Psoas muscle (tissue), 8 donors: ENCODE measurements around the gene GABARAP. TPM values are rescaled to one million over a fixed set of nuclear protein-coding genes. Genes with fewer than 3 reads are reported as not detected.

ENCODE experiments used
- ATAC-seq, 4 donors: fragments of 200-7000 bp; cut with Tn5 transposase; one replicate each; pipeline ENCODE4 v1.9.1; 2020; ENCODE audit warnings: moderate library complexity in 3 of 4, mild to moderate bottlenecking in 2 of 4
- DNase-seq, 2 donors: peaks; one replicate each; pipeline ENCODE4 v3.0.0-alpha.2; 2020
- H3K27ac ChIP-seq: fragments of 200-600 bp; one replicate; pipeline ENCODE4 v1.8.0; 2022
- H3K27me3 ChIP-seq, 3 donors: fragments of 200-600 bp in 1 of 3; one replicate each; pipeline versions ENCODE4 v1.6.1 to v1.8.0; 2013 to 2022; ENCODE audit warnings: low read length in 2 of 3, mild to moderate bottlenecking in 2 of 3, moderate library complexity in 1 of 3; ENCODE audit not compliant: insufficient read depth in 3 of 3
- H3K36me3 ChIP-seq, 2 donors: fragments of 200-600 bp in 1 of 2; one replicate each; pipeline versions ENCODE4 v1.6.1 to v1.8.0; 2013 to 2022; ENCODE audit warnings: low read depth in 1 of 2, mild to moderate bottlenecking in 1 of 2, moderate library complexity in 1 of 2; ENCODE audit not compliant: insufficient read depth in 1 of 2
- H3K4me1 ChIP-seq: fragments of 200-600 bp; one replicate; pipeline ENCODE4 v1.8.0; 2022
- H3K4me3 ChIP-seq: fragments of 200-600 bp; one replicate; pipeline ENCODE4 v1.8.0; 2022; ENCODE audit warnings: mild to moderate bottlenecking
- H3K9me3 ChIP-seq: fragments of 200-600 bp; one replicate; pipeline ENCODE4 v1.8.0; 2022
- CTCF ChIP-seq: fragments of 200-600 bp; IDR thresholded peaks from one replicate; pipeline ENCODE4 v1.8.0; 2022; ENCODE audit warnings: antibody characterized with exemption
- WGBS, 3 donors: extraction: QIAGEN DNeasy Blood & Tissue Kit; methylation state at CpG; one replicate each; pipeline versions ENCODE4 v1.1.6 to v1.1.7; 2013; 5-methylcytosine and 5-hydroxymethylcytosine counted together
- intact Hi-C, 2 donors: fragments of 100-400 bp; cut with DNase I; formaldehyde crosslinking; loops; one replicate each; pipeline versions ENCODE4 v1.11.0 to v1.14.2; 2022
- polyA plus RNA-seq, 3 donors: library from polyadenylated mRNA; stranded (reverse); fragments of 200-250 nt; gene quantifications; one replicate each; pipeline ENCODE4 v1.2.3, GENCODE V29; 2013
- total RNA-seq, 4 donors: library from RNA; stranded (reverse); fragmentation: NEBNext Ultra II Directional in 2 of 4; extraction: Animal tissue kit (Norgen Biotek cat#: 25700) in 2 of 4; gene quantifications; one replicate each; pipeline versions ENCODE4 v1.2.1 to v1.2.4, GENCODE V29; 2021 to 2023
- donor health status: healthy with polysubstance abuse.
- donor health status: DM: no; HTN: no; CAD: no; lungs with moderate emphysema.
- donor health status: Bipolar disorder and iron deficiency.
- donor health status: healthy.
- donor health status: DM: yes; HTN: yes; CAD: no.
- donor health status: DM: no; HTN: no; CAD: no.
- donor health status: DM: no; HTN: no; CAD: no.
- donor health status: DM: yes; HTN: yes; CAD: no.

Gene GABARAP
- total and polyA plus RNA-seq, 7 donors: 344 to 569 (median 482) TPM

- H3K4me1 ChIP-seq: peaks cover 11% of the 10 kb centered on the region
- no peaks in the 10 kb centered on the region for H3K9me3 ChIP-seq
- no peak for TF ChIP-seq CTCF
- WGBS, 3 donors: 82 to 91% (median 90%) methylated on average over 7 of the region's 7 CpGs
- H3K27ac ChIP-seq: no peak overlapping the region
- H3K27me3 ChIP-seq: peaks cover 0 to 36% (median 21%) of the 10 kb centered on the region in 3 donors
- DNase-seq (no peak), ATAC-seq (no peak)
- intact Hi-C loops: no loop called here
- H3K36me3 ChIP-seq: peaks cover 2 to 59% of the 10 kb centered on the region in 2 donors
- H3K4me3 ChIP-seq: no peak overlapping the region
Observed at GRCh38 chr17:7258731-7259554, 16.7 kb upstream of the GABARAP start.

GRCh38 chr17:7256766-7257456, 14.7 kb upstream of the GABARAP start:
- Histone ChIP-seq H3K27me3 (peaks cover 0 to 16% (median 6%) of the 10 kb centered on the region in 3 donors), H3K4me1 (peaks cover 18% of the 10 kb centered on the region), H3K9me3 (no peaks in the 10 kb centered on the region), H3K36me3 (peaks cover 2 to 68% of the 10 kb centered on the region in 2 donors), H3K27ac (no peak overlapping the region), H3K4me3 (no peak overlapping the region)
- ATAC-seq (no peak), DNase-seq (no peak)
- WGBS, 3 donors: 88 to 95% (median 91%) methylated on average over 8 of the region's 8 CpGs
- intact Hi-C loops: no loop called here
- no peak for TF ChIP-seq CTCF

- no peaks in the 10 kb centered on the region for H3K9me3 ChIP-seq
- 91 to 94% (median 92%) methylated on average over 4 of the region's 4 CpGs for WGBS, 3 donors
- no peak for TF ChIP-seq CTCF
- no peak overlapping the region for H3K27ac ChIP-seq
- peaks cover 21% of the 10 kb centered on the region for H3K4me1 ChIP-seq
- H3K4me3 ChIP-seq: no peak overlapping the region
- H3K27me3 ChIP-seq: no peaks in the 10 kb centered on the region
- H3K36me3 ChIP-seq: peaks cover 2 to 65% of the 10 kb centered on the region in 2 donors
- DNase-seq (no peak), ATAC-seq (no peak)
- intact Hi-C loops: no loop called here
Observed at GRCh38 chr17:7254511-7254910, 12.3 kb upstream of the GABARAP start.

GRCh38 chr17:7253082-7253481, 10.8 kb upstream of the GABARAP start:
- no peak for DNase-seq

More at GRCh38 chr17:7253082-7253481, 10.8 kb upstream of the GABARAP start:
- H3K36me3 ChIP-seq: peaks cover 2 to 51% of the 10 kb centered on the region in 2 donors
- H3K4me1 ChIP-seq: peaks cover 36% of the 10 kb centered on the region
- no peaks in the 10 kb centered on the region for H3K27me3 ChIP-seq
- H3K9me3 ChIP-seq: no peaks in the 10 kb centered on the region
- ATAC-seq: no peak
- WGBS, 3 donors: 69 to 78% (median 69%) methylated on average over 5 of the region's 5 CpGs
- no peak for TF ChIP-seq CTCF
- intact Hi-C loops: no loop called here
- H3K27ac ChIP-seq: peak overlapping the region; percentile 99
- H3K4me3 ChIP-seq: peak overlapping the region; percentile 99
